HCT116 (cell line): ENCODE data around the gene COPS9. TPM values are rescaled to one million over a fixed set of nuclear protein-coding genes. Genes with fewer than 3 reads are reported as not detected.

ENCODE experiments used
- ATAC-seq: fragments of 200-7000 bp; cut with Tn5 transposase; 2 replicates; pipeline ENCODE4 v1.9.1; 2020; ENCODE audit warnings: mild to moderate bottlenecking, moderate library complexity
- BruUV-seq: library from RNA; stranded (reverse); fragments of 400-500 nt; replicated peaks from 2 replicates; lab custom pipeline; 2021; lab: Mats Ljungman, UMichigan
- CTCF ChIA-PET: fragments of 300-600 bp; sonication (Branson Sonifier 250); formaldehyde crosslinking; loops from one replicate; lab custom pipeline; 2021; ENCODE audit warnings: antibody characterized with exemption; lab: Charles Lee
- POLR2A ChIA-PET: fragments of 300-600, 350-600 bp; sonication (Branson Sonifier 250); formaldehyde crosslinking; loops from one replicate; lab custom pipeline; 2021; ENCODE audit warnings: antibody characterized with exemption; lab: Charles Lee
- RAD21 ChIA-PET, 2 experiments: fragments of 300-600 bp; sonication (Branson Sonifier 250); formaldehyde crosslinking; loops; one replicate each; lab custom pipeline; 2023; ENCODE audit warnings: low total read pairs in 2 of 2; ENCODE audit not compliant: uncharacterized antibody in 2 of 2, unreplicated experiment in 2 of 2, low non-redundant PET in 1 of 2; lab: Charles Lee
- DNase-seq: peaks from one replicate; pipeline ENCODE4 v3.0.0-alpha.2; 2010; ENCODE audit warnings: low read depth, low spot score
- H2AFZ ChIP-seq: fragments of 200-600 bp; shearing (Covaris generic), sonication (generic); 2 replicates; pipeline ENCODE4 v1.6.1; 2017; ENCODE audit warnings: low read depth, mixed run types, mixed read lengths, antibody characterized with exemption, low read length; ENCODE audit not compliant: poor library complexity, severe bottlenecking
- H3K27ac ChIP-seq: 2 replicates; pipeline ENCODE4 v1.5.1; 2012; ENCODE audit warnings: low read depth, low read length
- H3K27me3 ChIP-seq: fragments of 200-600 bp; sonication (generic); 2 replicates; pipeline ENCODE4 v1.6.1; 2016; ENCODE audit warnings: mixed run types, low read length, mixed read lengths; ENCODE audit not compliant: insufficient read depth
- H3K36me3 ChIP-seq, 2 experiments: fragments of 200-500 bp in 1 of 2; fragments of 200-600 bp in 1 of 2; sonication (Bioruptor generic) in 1 of 2; sonication (generic) in 1 of 2; 2 replicates each; pipeline versions ENCODE4 v1.5.1 to v1.6.1; 2014 to 2016; ENCODE audit warnings: low read length in 2 of 2, inconsistent platforms in 1 of 2, mixed read lengths in 1 of 2, mixed run types in 1 of 2; ENCODE audit not compliant: insufficient read depth in 2 of 2, control insufficient read depth in 1 of 2
- H3K4me1 ChIP-seq, 2 experiments: fragments of 200-600 bp in 1 of 2; sonication (generic) in 1 of 2; 2 replicates each; pipeline versions ENCODE4 v1.5.1 to v1.6.1; 2012 to 2017; ENCODE audit warnings: low read length in 2 of 2, inconsistent platforms in 1 of 2, mild to moderate bottlenecking in 1 of 2, mixed read lengths in 1 of 2, mixed run types in 1 of 2, moderate library complexity in 1 of 2; ENCODE audit not compliant: insufficient read depth in 2 of 2, control insufficient read depth in 1 of 2
- H3K4me2 ChIP-seq: fragments of 200-600 bp; sonication (generic); 2 replicates; pipeline ENCODE4 v1.6.1; 2017; ENCODE audit warnings: mixed run types, low read length, mixed read lengths
- H3K4me3 ChIP-seq, 2 experiments: fragments of 200-600 bp in 1 of 2; sonication (generic) in 1 of 2; replicated peaks in 1 of 2; 2 replicates each; pipeline ENCODE4 v1.5.1; 2011 to 2016; ENCODE audit warnings: low read length in 2 of 2, control low read depth in 1 of 2, low read depth in 1 of 2, mild to moderate bottlenecking in 1 of 2, mixed read lengths in 1 of 2, mixed run types in 1 of 2
- H3K79me2 ChIP-seq: fragments of 200-600 bp; sonication (generic); 2 replicates; pipeline ENCODE4 v1.6.1; 2017; ENCODE audit warnings: mild to moderate bottlenecking, mixed run types, low read length, moderate library complexity, mixed read lengths; ENCODE audit not compliant: insufficient read depth
- H3K9ac ChIP-seq: fragments of 200-600 bp; sonication (generic); 2 replicates; pipeline ENCODE4 v1.6.1; 2016; ENCODE audit warnings: low read length, mixed read lengths
- H3K9me2 ChIP-seq: fragments of 200-600 bp; sonication (generic), shearing (Covaris generic); 2 replicates; pipeline ENCODE4 v1.6.1; 2017; ENCODE audit warnings: mixed run types, mild to moderate bottlenecking, moderate library complexity; ENCODE audit not compliant: insufficient read depth
- H3K9me3 ChIP-seq, 2 experiments: fragments of 200-500 bp in 1 of 2; fragments of 200-600 bp in 1 of 2; sonication (Bioruptor generic) in 1 of 2; sonication (generic) in 1 of 2; 2 replicates each; pipeline ENCODE4 v1.6.1; 2014 to 2017; ENCODE audit warnings: low read length in 2 of 2, mixed read lengths in 2 of 2, inconsistent platforms in 1 of 2, low read depth in 1 of 2, mild to moderate bottlenecking in 1 of 2, mixed run types in 1 of 2, moderate library complexity in 1 of 2; ENCODE audit not compliant: control insufficient read depth in 1 of 2, insufficient read depth in 1 of 2
- H4K20me1 ChIP-seq: fragments of 200-600 bp; sonication (generic), shearing (Covaris generic); 2 replicates; pipeline ENCODE4 v1.6.1; 2017; ENCODE audit warnings: mixed run types, mild to moderate bottlenecking, moderate library complexity; ENCODE audit not compliant: insufficient read depth
- CEBPB ChIP-seq: IDR thresholded peaks from 2 replicates; pipeline ENCODE4 v1.6.1; 2012; ENCODE audit warnings: low read depth
- EGR1 ChIP-seq: IDR thresholded peaks from 2 replicates; pipeline ENCODE4 v1.6.1; 2012; ENCODE audit warnings: low read depth
- EZH2 ChIP-seq: fragments of 200-600 bp; sonication (generic); IDR thresholded peaks from 2 replicates; pipeline ENCODE4 v1.6.1; 2017; ENCODE audit warnings: antibody characterized with exemption, mixed run types
- EZH2phosphoT487 ChIP-seq: fragments of 200-600 bp; IDR thresholded peaks from 2 replicates; pipeline ENCODE4 v1.6.1; 2018; ENCODE audit warnings: antibody characterized with exemption, borderline replicate concordance
- FOSL1 ChIP-seq: IDR thresholded peaks from 2 replicates; pipeline ENCODE4 v1.6.1; 2012; ENCODE audit warnings: low read depth
- JUND ChIP-seq: IDR thresholded peaks from 2 replicates; pipeline ENCODE4 v1.6.1; 2012
- MAX ChIP-seq: IDR thresholded peaks from 2 replicates; pipeline ENCODE4 v1.6.1; 2012
- POLR2A ChIP-seq: IDR thresholded peaks from 2 replicates; pipeline ENCODE4 v1.7.0; 2011; ENCODE audit warnings: borderline replicate concordance; ENCODE audit not compliant: insufficient read depth, insufficient read length; ENCODE audit errors: extremely low read depth
- POLR2AphosphoS5 ChIP-seq: IDR thresholded peaks from 2 replicates; pipeline ENCODE4 v1.6.1; 2011; ENCODE audit warnings: mild to moderate bottlenecking, low read depth, low read length, moderate library complexity
- RAD21 ChIP-seq: IDR thresholded peaks from 2 replicates; pipeline ENCODE4 v1.6.1; 2012; ENCODE audit warnings: low read depth, mild to moderate bottlenecking
- SIN3A ChIP-seq: IDR thresholded peaks from 2 replicates; pipeline ENCODE4 v1.6.1; 2012; ENCODE audit warnings: low read depth
- SRF ChIP-seq: IDR thresholded peaks from 2 replicates; pipeline ENCODE4 v1.6.1; 2012; ENCODE audit warnings: low read depth
- YY1 ChIP-seq: IDR thresholded peaks from 2 replicates; pipeline ENCODE4 v1.6.1; 2011; ENCODE audit warnings: low read length, low read depth, moderate library complexity, mild to moderate bottlenecking; ENCODE audit not compliant: insufficient replicate concordance; ENCODE audit errors: extremely low read depth
- intact Hi-C: fragments of 100-400 bp; cut with micrococcal nuclease; formaldehyde crosslinking; loops from 2 replicates; pipeline ENCODE4 v1.10.0; 2022
- total RNA-seq: library from RNA; stranded (reverse); gene quantifications from one replicate; pipeline ENCODE4 v1.2.1, GENCODE V29; 2021; ENCODE audit not compliant: unreplicated experiment
- TF ChIP-seq, protein P1 (sequence below): IDR thresholded peaks from 2 replicates; pipeline ENCODE4 v1.6.1; 2011; ENCODE audit warnings: mild to moderate bottlenecking, low read length, moderate library complexity; ENCODE audit not compliant: insufficient replicate concordance; ENCODE audit errors: extremely low read depth
- TF ChIP-seq, protein P2 (sequence below), 3 experiments: fragments of 200-600 bp in 1 of 3; sonication (generic) in 1 of 3; IDR thresholded peaks in 2 of 3; conservative IDR thresholded peaks in 1 of 3; 2 replicates each; pipeline ENCODE4 v1.5.1; 2012 to 2017; ENCODE audit warnings: low read depth in 2 of 3, low read length in 2 of 3, antibody characterized with exemption in 1 of 3, borderline replicate concordance in 1 of 3, control low read depth in 1 of 3, mild to moderate bottlenecking in 1 of 3, mixed read lengths in 1 of 3, mixed run types in 1 of 3, moderate library complexity in 1 of 3; ENCODE audit not compliant: insufficient read depth in 1 of 3

The COPS9 gene
- total RNA-seq, 1 experiment from 2014 or later = 111 TPM

DNA sequence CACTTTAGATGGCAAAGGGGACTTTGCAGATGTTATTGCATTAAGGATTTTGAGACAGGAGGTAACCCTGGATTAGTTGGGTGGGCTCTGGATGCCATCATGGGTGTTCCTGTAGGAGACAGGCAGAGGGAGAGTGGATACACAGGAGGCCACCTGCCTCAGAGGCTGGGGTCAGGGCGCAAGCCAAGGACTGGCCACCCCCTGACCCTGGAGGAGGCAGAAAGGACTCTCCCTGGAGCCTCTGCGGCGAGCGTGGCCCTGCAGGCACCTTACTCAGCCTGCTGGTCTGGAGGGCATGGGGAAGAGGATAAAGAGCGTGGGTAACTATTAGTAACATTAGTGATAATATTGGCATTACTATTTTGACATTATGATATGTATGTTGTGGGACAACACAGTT is 25.9 kb upstream of the COPS9 start:
- Histone ChIP-seq H3K27ac (no peak overlapping the region), H3K4me3 (no peak overlapping the region), H3K79me2 (no peaks in the 10 kb centered on the region), H4K20me1 (no peaks in the 10 kb centered on the region), H2AFZ (no peak overlapping the region), H3K27me3 (no peaks in the 10 kb centered on the region; the same call in 1 of the 2 replicates), H3K9me3 (no peaks in the 10 kb centered on the region), H3K4me1 (no peaks in the 10 kb centered on the region), H3K36me3 (no peaks in the 10 kb centered on the region), H3K9ac (no peak overlapping the region), H3K4me2 (no peak overlapping the region), H3K9me2 (no peaks in the 10 kb centered on the region)
- RAD21 ChIA-PET = no interaction called here
- intact Hi-C loops = no loop called here
- ATAC-seq = no peak
- BruUV-seq = no TSS peak
- no peak for TF ChIP-seq RAD21
- no peak for TF ChIP-seq CEBPB
- TF ChIP-seq EZH2 = no peak
- no peak for TF ChIP-seq SRF
- no peak for TF ChIP-seq JUND
- TF ChIP-seq, protein P1, sequence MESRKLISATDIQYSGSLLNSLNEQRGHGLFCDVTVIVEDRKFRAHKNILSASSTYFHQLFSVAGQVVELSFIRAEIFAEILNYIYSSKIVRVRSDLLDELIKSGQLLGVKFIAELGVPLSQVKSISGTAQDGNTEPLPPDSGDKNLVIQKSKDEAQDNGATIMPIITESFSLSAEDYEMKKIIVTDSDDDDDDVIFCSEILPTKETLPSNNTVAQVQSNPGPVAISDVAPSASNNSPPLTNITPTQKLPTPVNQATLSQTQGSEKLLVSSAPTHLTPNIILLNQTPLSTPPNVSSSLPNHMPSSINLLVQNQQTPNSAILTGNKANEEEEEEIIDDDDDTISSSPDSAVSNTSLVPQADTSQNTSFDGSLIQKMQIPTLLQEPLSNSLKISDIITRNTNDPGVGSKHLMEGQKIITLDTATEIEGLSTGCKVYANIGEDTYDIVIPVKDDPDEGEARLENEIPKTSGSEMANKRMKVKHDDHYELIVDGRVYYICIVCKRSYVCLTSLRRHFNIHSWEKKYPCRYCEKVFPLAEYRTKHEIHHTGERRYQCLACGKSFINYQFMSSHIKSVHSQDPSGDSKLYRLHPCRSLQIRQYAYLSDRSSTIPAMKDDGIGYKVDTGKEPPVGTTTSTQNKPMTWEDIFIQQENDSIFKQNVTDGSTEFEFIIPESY = no peak
- no peak for TF ChIP-seq POLR2AphosphoS5
- TF ChIP-seq YY1 = no peak
- TF ChIP-seq, protein P2, sequence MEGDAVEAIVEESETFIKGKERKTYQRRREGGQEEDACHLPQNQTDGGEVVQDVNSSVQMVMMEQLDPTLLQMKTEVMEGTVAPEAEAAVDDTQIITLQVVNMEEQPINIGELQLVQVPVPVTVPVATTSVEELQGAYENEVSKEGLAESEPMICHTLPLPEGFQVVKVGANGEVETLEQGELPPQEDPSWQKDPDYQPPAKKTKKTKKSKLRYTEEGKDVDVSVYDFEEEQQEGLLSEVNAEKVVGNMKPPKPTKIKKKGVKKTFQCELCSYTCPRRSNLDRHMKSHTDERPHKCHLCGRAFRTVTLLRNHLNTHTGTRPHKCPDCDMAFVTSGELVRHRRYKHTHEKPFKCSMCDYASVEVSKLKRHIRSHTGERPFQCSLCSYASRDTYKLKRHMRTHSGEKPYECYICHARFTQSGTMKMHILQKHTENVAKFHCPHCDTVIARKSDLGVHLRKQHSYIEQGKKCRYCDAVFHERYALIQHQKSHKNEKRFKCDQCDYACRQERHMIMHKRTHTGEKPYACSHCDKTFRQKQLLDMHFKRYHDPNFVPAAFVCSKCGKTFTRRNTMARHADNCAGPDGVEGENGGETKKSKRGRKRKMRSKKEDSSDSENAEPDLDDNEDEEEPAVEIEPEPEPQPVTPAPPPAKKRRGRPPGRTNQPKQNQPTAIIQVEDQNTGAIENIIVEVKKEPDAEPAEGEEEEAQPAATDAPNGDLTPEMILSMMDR (IDR thresholded peaks at IDR 0.05 in 2 of 3, conservative IDR thresholded peaks at IDR 0.05 in 1 of 3; ENCODE audit: borderline replicate concordance in 1 of 3, insufficient read depth in 1 of 3, low read depth in 2 of 3, low read length in 2 of 3) = no peak
- TF ChIP-seq FOSL1 = no peak
- no peak for TF ChIP-seq EZH2phosphoT487
- no peak for TF ChIP-seq MAX
- no peak for TF ChIP-seq POLR2A
- no peak for TF ChIP-seq SIN3A
- TF ChIP-seq EGR1 = no peak
- POLR2A ChIA-PET = no interaction called here
- CTCF ChIA-PET = no interaction called here
- DNase-seq = no peak
